ENCODE measurements around the gene RBM12.

RBM12 gene

DNA sequence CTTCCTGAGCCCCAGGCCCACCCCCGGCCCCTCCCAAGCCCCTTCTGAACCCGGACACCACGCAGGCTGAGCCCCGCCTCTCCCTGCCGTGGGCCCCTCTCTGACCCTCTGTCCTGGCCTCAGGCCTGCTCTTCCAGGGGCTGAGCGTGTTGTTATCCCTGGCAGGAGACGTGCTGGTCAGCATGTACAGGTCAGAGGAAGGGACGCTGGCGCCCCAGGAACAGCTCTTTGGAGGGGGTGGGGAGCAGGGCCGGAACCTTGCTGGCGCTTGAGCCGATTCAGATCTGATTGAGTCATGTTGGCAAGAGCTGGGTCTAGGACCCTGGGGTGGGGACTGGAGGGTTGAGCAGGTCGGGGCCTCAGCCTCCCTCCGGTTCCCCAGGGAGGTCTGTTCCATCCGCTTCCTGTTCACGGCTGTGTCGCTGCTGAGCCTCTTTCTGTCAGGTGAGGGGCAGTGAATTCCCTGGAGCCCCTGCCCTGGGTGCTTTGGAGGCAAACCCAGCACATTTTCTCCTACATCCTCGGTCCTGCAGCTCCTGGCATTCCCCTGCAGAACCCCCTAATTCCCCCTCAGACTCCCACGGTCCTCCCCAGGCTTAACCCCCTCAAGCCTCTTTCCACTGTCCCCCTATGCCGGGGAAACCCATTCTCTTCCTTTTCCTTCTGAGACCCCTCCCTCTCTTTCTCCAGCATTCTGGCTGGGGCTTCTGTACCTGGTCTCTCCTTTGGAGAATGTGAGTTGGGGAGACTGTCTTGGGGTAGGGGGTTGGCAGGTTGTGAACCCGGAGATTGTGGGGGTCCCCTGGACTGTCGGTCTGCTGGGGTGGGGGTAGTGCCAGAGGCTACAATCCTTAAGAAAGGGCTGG, 47.1 kb downstream of the RBM12 start:
- Histone ChIP-seq H3K4me1 (ENCODE audit: low read depth, poor library complexity, severe bottlenecking) (peaks cover 56% of the 10 kb centered on the region), H3K9ac (no peak overlapping the region), H2AFZ (ENCODE audit: low read depth) (no peak overlapping the region), H3K27ac (no peak overlapping the region), H4K20me1 (ENCODE audit: insufficient read depth) (no peaks in the 10 kb centered on the region), H3K4me2 (peak overlapping the region; percentile 78; the same call in 1 of the 2 replicates), H3K79me2 (ENCODE audit: insufficient read depth, low read depth) (no peaks in the 10 kb centered on the region), H3K36me3 (ENCODE audit: insufficient read depth) (no peaks in the 10 kb centered on the region), H3K4me3 (IDR thresholded peaks at IDR 0.05; ENCODE audit: insufficient read depth, low read depth, low read length) (no peak overlapping the region), H3K27me3 (ENCODE audit: insufficient read depth, low read depth) (no peaks in the 10 kb centered on the region)
- TF ChIP-seq, protein P1, sequence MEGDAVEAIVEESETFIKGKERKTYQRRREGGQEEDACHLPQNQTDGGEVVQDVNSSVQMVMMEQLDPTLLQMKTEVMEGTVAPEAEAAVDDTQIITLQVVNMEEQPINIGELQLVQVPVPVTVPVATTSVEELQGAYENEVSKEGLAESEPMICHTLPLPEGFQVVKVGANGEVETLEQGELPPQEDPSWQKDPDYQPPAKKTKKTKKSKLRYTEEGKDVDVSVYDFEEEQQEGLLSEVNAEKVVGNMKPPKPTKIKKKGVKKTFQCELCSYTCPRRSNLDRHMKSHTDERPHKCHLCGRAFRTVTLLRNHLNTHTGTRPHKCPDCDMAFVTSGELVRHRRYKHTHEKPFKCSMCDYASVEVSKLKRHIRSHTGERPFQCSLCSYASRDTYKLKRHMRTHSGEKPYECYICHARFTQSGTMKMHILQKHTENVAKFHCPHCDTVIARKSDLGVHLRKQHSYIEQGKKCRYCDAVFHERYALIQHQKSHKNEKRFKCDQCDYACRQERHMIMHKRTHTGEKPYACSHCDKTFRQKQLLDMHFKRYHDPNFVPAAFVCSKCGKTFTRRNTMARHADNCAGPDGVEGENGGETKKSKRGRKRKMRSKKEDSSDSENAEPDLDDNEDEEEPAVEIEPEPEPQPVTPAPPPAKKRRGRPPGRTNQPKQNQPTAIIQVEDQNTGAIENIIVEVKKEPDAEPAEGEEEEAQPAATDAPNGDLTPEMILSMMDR (conservative IDR thresholded peaks at IDR 0.05; ENCODE audit: low read depth, low read length): no peak

DNA sequence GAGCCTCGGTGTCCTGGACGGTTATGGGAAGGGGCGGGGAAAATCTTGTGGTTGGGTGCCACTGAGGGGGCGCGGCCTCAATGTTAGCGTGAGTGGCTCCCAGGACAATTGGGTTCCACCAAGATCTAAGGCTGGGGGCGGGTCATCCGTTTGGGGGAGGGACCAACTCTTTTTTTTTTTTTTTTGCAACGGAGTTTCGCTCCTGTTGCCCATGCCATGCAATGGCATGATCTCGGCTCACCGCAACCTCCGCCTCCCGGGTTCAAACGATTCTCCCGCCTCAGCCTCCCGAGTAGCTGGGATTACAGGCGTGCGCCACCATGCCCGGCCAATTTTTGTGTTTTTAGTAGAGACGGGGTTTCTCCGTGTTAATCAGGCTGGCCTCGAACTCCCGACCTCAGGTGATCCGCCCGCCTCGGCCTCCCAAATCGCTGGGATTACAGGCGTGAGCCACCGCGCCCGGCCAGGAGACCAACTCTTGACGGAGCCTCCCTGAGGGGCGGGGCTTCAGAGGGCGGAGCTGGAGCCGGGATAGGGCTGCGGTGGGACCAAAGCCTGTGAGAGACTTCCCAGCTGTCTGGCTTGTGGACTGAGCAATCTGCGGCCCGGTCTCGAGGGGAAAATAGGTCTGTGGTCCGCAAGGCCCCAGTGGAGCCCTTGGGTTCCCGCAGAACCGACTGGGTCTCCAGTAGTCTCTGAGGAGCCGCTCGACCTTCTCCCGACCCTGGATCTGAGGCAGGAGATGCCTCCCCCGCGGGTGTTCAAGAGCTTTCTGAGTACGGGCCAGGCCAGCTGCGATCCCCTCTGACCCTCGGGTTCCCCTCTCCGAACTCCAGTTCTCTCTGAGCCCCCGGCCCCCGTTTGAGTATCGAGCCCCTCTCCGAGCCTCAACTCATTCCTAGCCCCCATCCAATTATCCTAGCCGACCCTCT, 48.0 kb downstream of the RBM12 start:
- Histone ChIP-seq H3K27ac (peak overlapping the region; percentile 56), H4K20me1 (ENCODE audit: insufficient read depth) (no peaks in the 10 kb centered on the region), H2AFZ (ENCODE audit: low read depth) (peak overlapping the region; percentile 41; the same call in 1 of the 2 replicates), H3K9ac (peak overlapping the region; percentile 16; the same call in 1 of the 2 replicates), H3K4me1 (ENCODE audit: low read depth, poor library complexity, severe bottlenecking) (peaks cover 65% of the 10 kb centered on the region), H3K27me3 (ENCODE audit: insufficient read depth, low read depth) (no peaks in the 10 kb centered on the region), H3K4me3 (IDR thresholded peaks at IDR 0.05; ENCODE audit: insufficient read depth, low read depth, low read length) (no peak overlapping the region), H3K4me2 (peak overlapping the region; percentile 78; the same call in 1 of the 2 replicates), H3K36me3 (ENCODE audit: insufficient read depth) (no peaks in the 10 kb centered on the region), H3K79me2 (ENCODE audit: insufficient read depth, low read depth) (no peaks in the 10 kb centered on the region)
- TF ChIP-seq, protein P1 (conservative IDR thresholded peaks at IDR 0.05; ENCODE audit: low read depth, low read length): no peak

DNA sequence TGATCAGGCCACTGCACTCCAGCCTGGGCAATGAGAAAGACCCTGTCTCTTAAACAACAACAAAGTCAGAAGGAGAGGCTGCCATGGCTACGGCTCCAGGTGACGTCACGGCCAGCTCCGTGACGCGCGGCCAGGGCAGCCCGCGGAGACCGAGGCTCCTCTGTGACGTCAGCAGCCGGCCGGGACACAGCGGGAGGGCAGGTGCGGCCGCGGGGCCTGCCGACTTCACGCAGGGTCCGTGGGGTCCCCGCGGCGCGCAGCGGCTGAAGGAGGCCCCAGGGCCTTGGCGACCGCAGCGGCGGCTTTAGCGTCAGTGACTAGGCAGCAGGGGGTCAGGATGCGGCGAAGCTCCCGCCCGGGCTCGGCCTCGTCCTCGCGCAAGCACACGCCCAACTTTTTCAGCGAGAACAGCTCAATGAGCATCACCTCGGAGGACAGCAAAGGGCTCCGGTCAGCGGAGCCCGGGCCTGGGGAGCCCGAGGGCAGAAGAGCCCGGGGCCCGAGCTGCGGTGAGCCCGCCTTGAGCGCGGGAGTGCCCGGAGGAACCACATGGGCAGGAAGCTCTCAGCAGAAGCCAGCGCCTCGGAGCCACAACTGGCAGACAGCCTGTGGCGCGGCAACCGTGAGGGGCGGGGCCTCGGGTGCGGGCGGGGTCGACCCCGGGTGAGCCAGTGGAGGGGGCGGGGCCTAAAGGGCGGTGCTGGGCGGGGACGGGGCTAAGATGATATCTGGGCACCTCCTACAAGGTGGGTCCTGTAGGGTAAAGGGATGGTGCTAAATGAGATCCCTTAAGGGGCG, 48.8 kb downstream of the RBM12 start, which contains the start of gene SPAG4:
TSS of gene SPAG4 (plus strand) at position 163 of the 798 bp plus-strand sequence. CDS start at position 338, 175 bp downstream.
- Histone ChIP-seq H3K36me3 (ENCODE audit: insufficient read depth) (no peaks in the 10 kb centered on the region), H3K4me1 (ENCODE audit: low read depth, poor library complexity, severe bottlenecking) (peaks cover 74% of the 10 kb centered on the region), H3K4me3 (IDR thresholded peaks at IDR 0.05; ENCODE audit: insufficient read depth, low read depth, low read length) (no peak within 1 kb of the TSS), H3K79me2 (ENCODE audit: insufficient read depth, low read depth) (no peaks in the 10 kb centered on the region), H3K27me3 (ENCODE audit: insufficient read depth, low read depth) (no peaks in the 10 kb centered on the region), H2AFZ (ENCODE audit: low read depth) (peak within 1 kb of the TSS; percentile 56), H3K4me2 (peak within 1 kb of the TSS; percentile 94), H3K27ac (peak within 1 kb of the TSS; percentile 98), H4K20me1 (ENCODE audit: insufficient read depth) (no peaks in the 10 kb centered on the region), H3K9ac (peak within 1 kb of the TSS; percentile 90)
- TF ChIP-seq, protein P1 (conservative IDR thresholded peaks at IDR 0.05; ENCODE audit: low read depth, low read length): no peak

DNA sequence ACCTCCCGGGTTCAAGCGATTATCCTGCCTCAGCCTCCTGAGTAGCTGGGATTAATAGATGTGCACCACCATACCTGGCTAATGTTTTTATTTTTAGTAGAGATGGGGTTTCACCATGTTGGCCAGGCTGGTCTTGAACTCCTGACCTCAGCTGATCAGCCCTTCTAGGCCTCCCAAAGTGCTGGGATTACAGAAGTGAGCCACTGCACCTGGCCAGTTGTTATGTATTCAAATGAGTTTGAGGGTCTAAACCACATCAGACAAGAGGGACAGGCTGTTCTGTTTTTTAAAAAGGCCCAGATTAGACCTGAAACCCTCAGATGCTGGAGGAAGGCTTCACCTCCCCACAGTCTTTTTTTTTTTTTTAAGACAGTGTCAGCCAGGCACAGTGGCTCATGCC, 53.2 kb downstream of the RBM12 start:
- TF ChIP-seq, protein P1 (conservative IDR thresholded peaks at IDR 0.05; ENCODE audit: low read depth, low read length): no peak
- Histone ChIP-seq H3K4me2 (peak overlapping the region; percentile 67), H3K79me2 (ENCODE audit: insufficient read depth, low read depth) (no peaks in the 10 kb centered on the region), H3K27ac (peak overlapping the region; percentile 69), H3K36me3 (ENCODE audit: insufficient read depth) (no peaks in the 10 kb centered on the region), H3K9ac (no peak overlapping the region), H3K27me3 (ENCODE audit: insufficient read depth, low read depth) (no peaks in the 10 kb centered on the region), H3K4me1 (ENCODE audit: low read depth, poor library complexity, severe bottlenecking) (peaks cover 93% of the 10 kb centered on the region), H2AFZ (ENCODE audit: low read depth) (no peak overlapping the region; the same call in 1 of the 2 replicates), H3K4me3 (IDR thresholded peaks at IDR 0.05; ENCODE audit: insufficient read depth, low read depth, low read length) (no peak overlapping the region), H4K20me1 (ENCODE audit: insufficient read depth) (no peaks in the 10 kb centered on the region)
